Suprapubic skin (tissue), 4 donors: ENCODE measurements around the gene RNASEH2B.

ENCODE experiments used
- EP300 ChIP-seq: sonication (generic); formaldehyde crosslinking; IDR thresholded peaks from one replicate; pipeline ENCODE4 v1.6.1; 2017; ENCODE audit warnings: antibody characterized with exemption
- POLR2A ChIP-seq, 2 donors: fragments of 450-650 bp; IDR thresholded peaks; one replicate each; pipeline ENCODE4 v1.6.1; 2017; ENCODE audit warnings: antibody characterized with exemption in 2 of 2, mild to moderate bottlenecking in 2 of 2, moderate library complexity in 2 of 2
- POLR2AphosphoS5 ChIP-seq, 3 donors: sonication (generic); formaldehyde crosslinking; IDR thresholded peaks; one replicate each; pipeline ENCODE4 v1.6.1; 2017; ENCODE audit warnings: antibody characterized with exemption in 3 of 3
- TF ChIP-seq, protein P1 (sequence below), 2 donors: fragments of 200-600 bp in 1 of 2; fragments of 450-650 bp in 1 of 2; sonication (generic) in 1 of 2; IDR thresholded peaks; one replicate each; pipeline ENCODE4 v1.5.1; 2016 to 2019; ENCODE audit warnings: antibody characterized with exemption in 2 of 2, mild to moderate bottlenecking in 1 of 2, moderate library complexity in 1 of 2

DNA sequence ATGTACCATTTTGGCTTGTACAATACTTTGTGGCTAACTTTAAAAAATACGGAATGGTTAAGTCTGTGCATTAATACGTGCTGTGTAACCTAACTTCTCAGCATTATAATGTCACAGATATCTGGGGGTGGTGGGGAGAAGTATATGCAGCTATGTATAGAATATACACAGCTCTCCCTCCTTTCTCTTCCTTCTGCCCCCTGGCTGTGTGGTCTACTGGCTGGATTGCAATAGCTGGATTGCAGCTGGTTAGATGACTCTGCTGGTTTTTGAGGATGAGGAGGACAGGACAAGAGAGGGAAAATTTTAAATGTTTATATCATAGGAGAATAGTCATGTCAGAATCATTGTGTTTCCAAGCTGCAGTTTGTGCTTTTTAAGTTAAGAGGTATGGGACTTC is 9.7 kb downstream of the RNASEH2B start:
- no peak for TF ChIP-seq EP300
- TF ChIP-seq, protein P1, sequence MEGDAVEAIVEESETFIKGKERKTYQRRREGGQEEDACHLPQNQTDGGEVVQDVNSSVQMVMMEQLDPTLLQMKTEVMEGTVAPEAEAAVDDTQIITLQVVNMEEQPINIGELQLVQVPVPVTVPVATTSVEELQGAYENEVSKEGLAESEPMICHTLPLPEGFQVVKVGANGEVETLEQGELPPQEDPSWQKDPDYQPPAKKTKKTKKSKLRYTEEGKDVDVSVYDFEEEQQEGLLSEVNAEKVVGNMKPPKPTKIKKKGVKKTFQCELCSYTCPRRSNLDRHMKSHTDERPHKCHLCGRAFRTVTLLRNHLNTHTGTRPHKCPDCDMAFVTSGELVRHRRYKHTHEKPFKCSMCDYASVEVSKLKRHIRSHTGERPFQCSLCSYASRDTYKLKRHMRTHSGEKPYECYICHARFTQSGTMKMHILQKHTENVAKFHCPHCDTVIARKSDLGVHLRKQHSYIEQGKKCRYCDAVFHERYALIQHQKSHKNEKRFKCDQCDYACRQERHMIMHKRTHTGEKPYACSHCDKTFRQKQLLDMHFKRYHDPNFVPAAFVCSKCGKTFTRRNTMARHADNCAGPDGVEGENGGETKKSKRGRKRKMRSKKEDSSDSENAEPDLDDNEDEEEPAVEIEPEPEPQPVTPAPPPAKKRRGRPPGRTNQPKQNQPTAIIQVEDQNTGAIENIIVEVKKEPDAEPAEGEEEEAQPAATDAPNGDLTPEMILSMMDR (IDR thresholded peaks at IDR 0.05) = no peak
- TF ChIP-seq POLR2A (IDR thresholded peaks at IDR 0.05) = no peak
- no peak for TF ChIP-seq POLR2AphosphoS5 (IDR thresholded peaks at IDR 0.05)
